ENCODE measurements around the gene TTC28.

Gene TTC28

GRCh38 chr22:28243539-28243938 is 436.1 kb downstream of the TTC28 start (continued):
- TF ChIP-seq, protein P1, sequence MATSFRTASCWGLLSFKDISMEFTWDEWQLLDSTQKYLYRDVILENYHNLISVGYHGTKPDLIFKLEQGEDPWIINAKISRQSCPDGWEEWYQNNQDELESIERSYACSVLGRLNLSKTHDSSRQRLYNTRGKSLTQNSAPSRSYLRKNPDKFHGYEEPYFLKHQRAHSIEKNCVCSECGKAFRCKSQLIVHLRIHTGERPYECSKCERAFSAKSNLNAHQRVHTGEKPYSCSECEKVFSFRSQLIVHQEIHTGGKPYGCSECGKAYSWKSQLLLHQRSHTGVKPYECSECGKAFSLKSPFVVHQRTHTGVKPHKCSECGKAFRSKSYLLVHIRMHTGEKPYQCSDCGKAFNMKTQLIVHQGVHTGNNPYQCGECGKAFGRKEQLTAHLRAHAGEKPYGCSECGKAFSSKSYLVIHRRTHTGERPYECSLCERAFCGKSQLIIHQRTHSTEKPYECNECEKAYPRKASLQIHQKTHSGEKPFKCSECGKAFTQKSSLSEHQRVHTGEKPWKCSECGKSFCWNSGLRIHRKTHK (tag by site-specific recombination; IDR thresholded peaks at IDR 0.05) = no peak
- TF ChIP-seq SP2 (tag by site-specific recombination; IDR thresholded peaks at IDR 0.05) (no peak), ZNF704 (tag by site-specific recombination; IDR thresholded peaks at IDR 0.05) (no peak)

- Histone ChIP-seq H3K36me3 (ENCODE audit: control insufficient read depth in 2 of 2, insufficient read depth in 1 of 2, low read length in 2 of 2) (no peaks in the 10 kb centered on the region), H3K4me3 (ENCODE audit: low read depth, low read length) (no peak overlapping the region), H3K4me1 (ENCODE audit: control insufficient read depth, insufficient read depth, low read length) (peaks cover 4% of the 10 kb centered on the region; the same call in 1 of the 2 replicates), H3K9me3 (ENCODE audit: control insufficient read depth, insufficient read depth, low read depth, low read length) (no peaks in the 10 kb centered on the region), H3K27ac (ENCODE audit: extremely low read depth, low read depth, low read length) (no peak overlapping the region)
- ChIA-PET POLR2A (no interaction called here), CTCF (interaction anchor here (0.6 to 1.9 kb wide), 3 partner anchors 11 to 351 kb away, joined by 4 to 7 read pairs (median 5); no protein-coding TSS in a partner anchor)
- TF ChIP-seq ZNF266 (tag by site-specific recombination; IDR thresholded peaks at IDR 0.05; ENCODE audit: low read depth) (no peak), YY2 (tag by site-specific recombination; IDR thresholded peaks at IDR 0.05) (no peak), ZNF843 (tag by site-specific recombination; IDR thresholded peaks at IDR 0.05) (no peak), ZNF768 (tag by site-specific recombination; IDR thresholded peaks at IDR 0.05) (no peak), ZNF530 (tag by site-specific recombination; IDR thresholded peaks at IDR 0.05; ENCODE audit: low read depth) (no peak), ZNF488 (tag by site-specific recombination; IDR thresholded peaks at IDR 0.05) (no peak), ZFP3 (tag by site-specific recombination; IDR thresholded peaks at IDR 0.05; ENCODE audit: low read depth) (no peak), ZNF660 (tag by site-specific recombination; IDR thresholded peaks at IDR 0.05) (no peak), ZNF302 (tag by site-specific recombination; IDR thresholded peaks at IDR 0.05; ENCODE audit: low read depth) (no peak), ZNF175 (tag by site-specific recombination; IDR thresholded peaks at IDR 0.05) (no peak), ZNF624 (tag by site-specific recombination; IDR thresholded peaks at IDR 0.05) (no peak), ZNF776 (tag by site-specific recombination; IDR thresholded peaks at IDR 0.05; ENCODE audit: borderline replicate concordance) (no peak), ZNF626 (tag by site-specific recombination; IDR thresholded peaks at IDR 0.05) (no peak), ZNF148 (tag by site-specific recombination; IDR thresholded peaks at IDR 0.05; ENCODE audit: borderline replicate concordance) (no peak)
- TF ChIP-seq, protein P2, sequence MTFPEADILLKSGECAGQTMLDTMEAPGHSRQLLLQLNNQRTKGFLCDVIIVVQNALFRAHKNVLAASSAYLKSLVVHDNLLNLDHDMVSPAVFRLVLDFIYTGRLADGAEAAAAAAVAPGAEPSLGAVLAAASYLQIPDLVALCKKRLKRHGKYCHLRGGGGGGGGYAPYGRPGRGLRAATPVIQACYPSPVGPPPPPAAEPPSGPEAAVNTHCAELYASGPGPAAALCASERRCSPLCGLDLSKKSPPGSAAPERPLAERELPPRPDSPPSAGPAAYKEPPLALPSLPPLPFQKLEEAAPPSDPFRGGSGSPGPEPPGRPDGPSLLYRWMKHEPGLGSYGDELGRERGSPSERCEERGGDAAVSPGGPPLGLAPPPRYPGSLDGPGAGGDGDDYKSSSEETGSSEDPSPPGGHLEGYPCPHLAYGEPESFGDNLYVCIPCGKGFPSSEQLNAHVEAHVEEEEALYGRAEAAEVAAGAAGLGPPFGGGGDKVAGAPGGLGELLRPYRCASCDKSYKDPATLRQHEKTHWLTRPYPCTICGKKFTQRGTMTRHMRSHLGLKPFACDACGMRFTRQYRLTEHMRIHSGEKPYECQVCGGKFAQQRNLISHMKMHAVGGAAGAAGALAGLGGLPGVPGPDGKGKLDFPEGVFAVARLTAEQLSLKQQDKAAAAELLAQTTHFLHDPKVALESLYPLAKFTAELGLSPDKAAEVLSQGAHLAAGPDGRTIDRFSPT (tag by site-specific recombination; IDR thresholded peaks at IDR 0.05) = no peak
Observed at GRCh38 chr22:28241656-28242290, 437.9 kb downstream of the TTC28 start.

Measured in HEK293 (cell line).